K562 (cell line): Measurements from ENCODE around the gene COL16A1. TPM values are rescaled to one million over a fixed set of nuclear protein-coding genes. Genes with fewer than 3 reads are reported as not detected.

Source experiments
- ATAC-seq: fragments of 200-7000 bp; cut with Tn5 transposase; 3 replicates; pipeline ENCODE4 v1.9.1; 2020; ENCODE audit warnings: moderate library complexity
- BruUV-seq: library from RNA; stranded (reverse); fragments of 400-500 nt; replicated peaks from 2 replicates; lab custom pipeline; 2021; lab: Mats Ljungman, UMichigan
- CTCF ChIA-PET: fragments of 300-600 bp; formaldehyde crosslinking; extraction: SDS; loops from one replicate; lab custom pipeline; 2021; ENCODE audit warnings: low intra/inter-chr PET ratio; lab: Yijun Ruan, JAX
- POLR2A ChIA-PET: fragments of 300-600, 350-650 bp; sonication (Branson Sonifier 250); formaldehyde crosslinking; extraction: SDS; loops from one replicate; lab custom pipeline; 2021; ENCODE audit warnings: antibody characterized with exemption, inconsistent platforms; lab: Yijun Ruan, JAX
- DNase-seq, 4 experiments: peaks; one replicate each; pipeline versions ENCODE4 v3.0.0 to v3.0.0-alpha.2; 2011 to 2018; ENCODE audit warnings: low spot score in 3 of 4, mixed read lengths in 3 of 4; ENCODE audit errors: extremely low read depth in 1 of 4
- FAIRE-seq: peaks from 2 replicates; lab custom pipeline; 2011; peaks lifted over from hg19 to GRCh38; lab: Jason Lieb, UNC
- H2AFZ ChIP-seq: 2 replicates; pipeline ENCODE4 v1.6.0; 2011; ENCODE audit warnings: low read depth, low read length, control low read depth, inconsistent platforms
- H3K27ac ChIP-seq: fragments of 200-600 bp; 3 replicates; pipeline ENCODE4 v1.8.0; 2011; ENCODE audit warnings: low read depth, mild to moderate bottlenecking, control low read depth, inconsistent platforms, low read length, moderate library complexity, mixed read lengths; ENCODE audit errors: extremely low read depth
- H3K27me3 ChIP-seq, 2 experiments: fragments of 300-600 bp in 1 of 2; 2 replicates in 1 of 2; 3 replicates in 1 of 2; pipeline versions ENCODE4 v1.6.0 to v1.8.0; 2011; ENCODE audit warnings: inconsistent platforms in 2 of 2, low read length in 2 of 2, mild to moderate bottlenecking in 1 of 2, mixed read lengths in 1 of 2, moderate library complexity in 1 of 2; ENCODE audit not compliant: control insufficient read depth in 2 of 2, insufficient read depth in 2 of 2
- H3K36me3 ChIP-seq: fragments of 300-600 bp; 3 replicates; pipeline ENCODE4 v1.8.0; 2011; ENCODE audit warnings: mild to moderate bottlenecking, low read length, inconsistent platforms; ENCODE audit not compliant: control insufficient read depth, insufficient read depth
- H3K4me1 ChIP-seq, 2 experiments: fragments of 200-600 bp in 1 of 2; replicated peaks in 1 of 2; 2 replicates in 1 of 2; 3 replicates in 1 of 2; pipeline versions ENCODE4 v1.5.1 to v1.8.0; 2011; ENCODE audit warnings: inconsistent platforms in 2 of 2, low read length in 2 of 2, mild to moderate bottlenecking in 1 of 2, mixed read lengths in 1 of 2, moderate library complexity in 1 of 2; ENCODE audit not compliant: control insufficient read depth in 2 of 2, insufficient read depth in 2 of 2
- H3K4me2 ChIP-seq: 2 replicates; pipeline ENCODE4 v1.6.1; 2011; ENCODE audit warnings: low read length, control low read depth, inconsistent platforms, mixed read lengths; ENCODE audit not compliant: insufficient read depth
- H3K4me3 ChIP-seq: fragments of 200-600 bp; sonication (generic), shearing (Covaris generic); 2 replicates; pipeline ENCODE4 v1.5.1; 2016; ENCODE audit warnings: control low read depth, inconsistent platforms
- H3K79me2 ChIP-seq: fragments of 200-600 bp; 3 replicates; pipeline ENCODE4 v1.8.0; 2011; ENCODE audit warnings: low read length, inconsistent platforms; ENCODE audit not compliant: control insufficient read depth, insufficient read depth
- H3K9ac ChIP-seq, 2 experiments: 2 replicates each; pipeline versions ENCODE4 v1.6.0 to v1.6.1; 2011; ENCODE audit warnings: low read depth in 2 of 2, low read length in 2 of 2, control low read depth in 1 of 2, inconsistent platforms in 1 of 2, mild to moderate bottlenecking in 1 of 2, mixed read lengths in 1 of 2; ENCODE audit not compliant: insufficient read depth in 1 of 2
- H3K9me1 ChIP-seq: one replicate; pipeline ENCODE4 v1.6.0; 2011; ENCODE audit warnings: inconsistent platforms, mild to moderate bottlenecking, low read length, moderate library complexity; ENCODE audit not compliant: control insufficient read depth, insufficient read depth
- H3K9me3 ChIP-seq: replicated peaks from 2 replicates; pipeline ENCODE4 v1.5.1; 2011; ENCODE audit warnings: low read depth, low read length, inconsistent platforms; ENCODE audit not compliant: control insufficient read depth, insufficient read depth
- H4K20me1 ChIP-seq: replicated peaks from 2 replicates; pipeline ENCODE4 v1.6.1; 2011; ENCODE audit warnings: low read length, inconsistent platforms, mixed read lengths; ENCODE audit not compliant: control insufficient read depth, insufficient read depth
- BHLHE40 ChIP-seq: IDR thresholded peaks from 2 replicates; pipeline ENCODE4 v1.6.1; 2011; ENCODE audit warnings: low read length, improper control_type of control experiment
- E2F6 ChIP-seq, 2 experiments: IDR thresholded peaks; 2 replicates each; pipeline ENCODE4 v1.6.1; 2011; ENCODE audit warnings: borderline replicate concordance in 1 of 2, control low read depth in 1 of 2, low read depth in 1 of 2, low read length in 1 of 2, mild to moderate bottlenecking in 1 of 2, mixed read lengths in 1 of 2, moderate library complexity in 1 of 2; ENCODE audit not compliant: insufficient read depth in 1 of 2, insufficient read length in 1 of 2, poor library complexity in 1 of 2, severe bottlenecking in 1 of 2; ENCODE audit errors: extremely low read depth in 1 of 2
- FOS ChIP-seq: IDR thresholded peaks from 3 replicates; pipeline ENCODE4 v1.6.1; 2011; ENCODE audit not compliant: insufficient read length; ENCODE audit errors: extremely low read depth
- HDAC1 ChIP-seq, 2 experiments: fragments of 450-650 bp; IDR thresholded peaks; 2 replicates each; pipeline ENCODE4 v1.6.1; 2016 to 2017; ENCODE audit warnings: inconsistent platforms in 1 of 2, mild to moderate bottlenecking in 1 of 2, moderate library complexity in 1 of 2
- LARP7 ChIP-seq: fragments of 450-650 bp; IDR thresholded peaks from 2 replicates; pipeline ENCODE4 v1.6.1; 2016
- MAX ChIP-seq: sonication (generic); formaldehyde crosslinking; IDR thresholded peaks from 2 replicates; pipeline ENCODE4 v1.9.0; 2022; ENCODE audit warnings: mild to moderate bottlenecking, missing genetic modification reagents
- NFE2L1 ChIP-seq: fragments of 450-650 bp; IDR thresholded peaks from 2 replicates; pipeline ENCODE4 v1.6.1; 2016; ENCODE audit warnings: missing genetic modification characterization, low read depth, mild to moderate bottlenecking, missing compliant biosample characterization, moderate library complexity, borderline replicate concordance
- RAD21 ChIP-seq, 2 experiments: fragments of 250-450 bp in 1 of 2; fragments of 450-650 bp in 1 of 2; sonication (Bioruptor Pico) in 1 of 2; formaldehyde crosslinking in 1 of 2; IDR thresholded peaks in 1 of 2; conservative IDR thresholded peaks in 1 of 2; 2 replicates each; pipeline versions ENCODE4 v1.4.0 to v1.8.0; 2020 to 2022; ENCODE audit warnings: mild to moderate bottlenecking in 2 of 2, moderate library complexity in 1 of 2
- TEAD4 ChIP-seq, 2 experiments: sonication (generic) in 1 of 2; formaldehyde crosslinking in 1 of 2; IDR thresholded peaks; 2 replicates each; pipeline versions ENCODE4 v1.6.1 to v1.8.0; 2012 to 2022; ENCODE audit warnings: borderline replicate concordance in 1 of 2, inconsistent platforms in 1 of 2, low read length in 1 of 2, mild to moderate bottlenecking in 1 of 2, missing genetic modification reagents in 1 of 2
- ZNF224 ChIP-seq: sonication (generic); formaldehyde crosslinking; IDR thresholded peaks from 2 replicates; pipeline ENCODE4 v1.8.0; 2022; ENCODE audit warnings: mild to moderate bottlenecking, missing genetic modification reagents
- ZNF253 ChIP-seq: fragments of 250-450 bp; sonication (Bioruptor Pico); conservative IDR thresholded peaks from 2 replicates; pipeline ENCODE4 v1.6.1; 2021; ENCODE audit warnings: mild to moderate bottlenecking
- ZNF589 ChIP-seq: fragments of 200-800 bp; sonication (Bioruptor generic); IDR thresholded peaks from 2 replicates; pipeline ENCODE4 v1.6.1; 2016; ENCODE audit warnings: low read depth, missing genetic modification characterization, missing compliant biosample characterization
- WGBS: fragments of 100-300 bp; shearing (Covaris generic); methylation state at CpG from one replicate; pipeline ENCODE4 v1.1.6; 2016; ENCODE audit warnings: low coverage, mixed read lengths; ENCODE audit not compliant: insufficient coverage; ENCODE audit errors: missing lambda C conversion rate; 5-methylcytosine and 5-hydroxymethylcytosine counted together
- in situ Hi-C: fragments of 300-500 bp; cut with MboI; formaldehyde crosslinking; loops from 4 replicates; pipeline ENCODE4 v1.15.0; 2018; ENCODE audit warnings: inconsistent platforms, mixed read lengths
- intact Hi-C: fragments of 100-400 bp; cut with micrococcal nuclease; formaldehyde crosslinking; loops from 2 replicates; pipeline ENCODE4 v1.14.2; 2022
- polyA plus RNA-seq, 8 experiments: library from polyadenylated mRNA; depleted of rRNA in 4 of 8; stranded (reverse) in 5 of 8; unstranded in 3 of 8; fragments of >200 nt; fragmentation: Nextera tagmentation in 2 of 8; fragmentation: Illumina TruSeq in 1 of 8; extraction: Ambion mirVana in 2 of 8; extraction: Trizol in 1 of 8; gene quantifications; 2 replicates each; pipeline versions ENCODE4 v1.2.1 to v1.2.3, GENCODE V29; 2011 to 2014; ENCODE audit warnings: inconsistent platforms in 1 of 8, missing spikeins in 1 of 8
- total RNA-seq, 7 experiments: library from RNA; depleted of rRNA in 6 of 7; stranded (reverse); fragments of >200 nt in 6 of 7; fragmentation: Illumina TruSeq in 2 of 7; extraction: Trizol in 2 of 7; gene quantifications; 2 replicates each; pipeline versions ENCODE4 v1.2.1 to v1.2.3, GENCODE V29; 2011 to 2021; ENCODE audit warnings: low replicate concordance in 1 of 7
- TF ChIP-seq, protein P1 (sequence below), 2 experiments: fragments of 450-650 bp; IDR thresholded peaks; 2 replicates each; pipeline ENCODE4 v1.6.1; 2016
- TF ChIP-seq, protein P2 (sequence below): sonication (generic); formaldehyde crosslinking; IDR thresholded peaks from 2 replicates; pipeline ENCODE4 v1.9.0; 2022; ENCODE audit warnings: mild to moderate bottlenecking, missing genetic modification reagents

Gene COL16A1
- total and polyA plus RNA-seq, 9 of the 15 experiments (the other 6 are each of a cell fraction or from before 2014, with no cell fraction given), result 0.11 to 0.60 (median 0.11) TPM; not detected in 6

GRCh38 chr1:31702836-31703404, 897 bp downstream of the COL16A1 start:
- H3K4me1 ChIP-seq, result peaks cover 14 to 31% of the 10 kb centered on the region in 2 experiments
- in situ Hi-C loops (no loop called here), intact Hi-C loops (no loop called here)
- H3K4me3 ChIP-seq, result no peak overlapping the region
- TF ChIP-seq NFE2L1 (tag) (no peak), ZNF589 (CRISPR knock-in tag) (no peak), RAD21 (CRISPR knock-in tag; conservative IDR thresholded peaks at IDR 0.05 in 1 of 2, IDR thresholded peaks at IDR 0.05 in 1 of 2) (no peak), FOS (no peak), MAX (0 out of 2 replicates have a peak, but pooled peaks have one; percentile 21), BHLHE40 (peak; percentile 71), LARP7 (no peak), HDAC1 (IDR thresholded peaks at IDR 0.05) (no peak), TEAD4 (IDR thresholded peaks at IDR 0.05; ENCODE audit: low read length) (no peak), TEAD4 (CRISPR knock-in tag; IDR thresholded peaks at IDR 0.05; ENCODE audit: borderline replicate concordance) (no peak), ZNF253 (CRISPR knock-in tag) (no peak), ZNF224 (CRISPR knock-in tag) (no peak), E2F6 (IDR thresholded peaks at IDR 0.05; ENCODE audit: borderline replicate concordance in 1 of 2, extremely low read depth in 1 of 2, insufficient read depth in 1 of 2, insufficient read length in 1 of 2, low read depth in 1 of 2, low read length in 1 of 2, poor library complexity in 1 of 2, severe bottlenecking in 1 of 2) (no peak)
- TF ChIP-seq, protein P1, sequence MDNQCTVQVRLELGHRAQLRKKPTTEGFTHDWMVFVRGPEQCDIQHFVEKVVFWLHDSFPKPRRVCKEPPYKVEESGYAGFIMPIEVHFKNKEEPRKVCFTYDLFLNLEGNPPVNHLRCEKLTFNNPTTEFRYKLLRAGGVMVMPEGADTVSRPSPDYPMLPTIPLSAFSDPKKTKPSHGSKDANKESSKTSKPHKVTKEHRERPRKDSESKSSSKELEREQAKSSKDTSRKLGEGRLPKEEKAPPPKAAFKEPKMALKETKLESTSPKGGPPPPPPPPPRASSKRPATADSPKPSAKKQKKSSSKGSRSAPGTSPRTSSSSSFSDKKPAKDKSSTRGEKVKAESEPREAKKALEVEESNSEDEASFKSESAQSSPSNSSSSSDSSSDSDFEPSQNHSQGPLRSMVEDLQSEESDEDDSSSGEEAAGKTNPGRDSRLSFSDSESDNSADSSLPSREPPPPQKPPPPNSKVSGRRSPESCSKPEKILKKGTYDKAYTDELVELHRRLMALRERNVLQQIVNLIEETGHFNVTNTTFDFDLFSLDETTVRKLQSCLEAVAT (IDR thresholded peaks at IDR 0.05), result peak in 1 of 2 experiments; percentile 55; a peak in 1 of 4 replicates
- TF ChIP-seq, protein P2, sequence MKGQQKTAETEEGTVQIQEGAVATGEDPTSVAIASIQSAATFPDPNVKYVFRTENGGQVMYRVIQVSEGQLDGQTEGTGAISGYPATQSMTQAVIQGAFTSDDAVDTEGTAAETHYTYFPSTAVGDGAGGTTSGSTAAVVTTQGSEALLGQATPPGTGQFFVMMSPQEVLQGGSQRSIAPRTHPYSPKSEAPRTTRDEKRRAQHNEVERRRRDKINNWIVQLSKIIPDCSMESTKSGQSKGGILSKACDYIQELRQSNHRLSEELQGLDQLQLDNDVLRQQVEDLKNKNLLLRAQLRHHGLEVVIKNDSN, result 0 out of 2 replicates have a peak, but pooled peaks have one; percentile 20
- no peaks in the 10 kb centered on the region for H3K79me2 ChIP-seq
- no peaks in the 10 kb centered on the region for H3K36me3 ChIP-seq
- no peaks in the 10 kb centered on the region for H3K9me3 ChIP-seq
- H3K9ac ChIP-seq, result no peak overlapping the region
- WGBS, result 11% methylated on average over 8 of the region's 8 CpGs
- H3K27ac ChIP-seq, result no peak overlapping the region
- peaks cover 10 to 58% of the 10 kb centered on the region in 2 experiments; a peak in 4 of 5 replicates for H3K27me3 ChIP-seq
- H3K9me1 ChIP-seq, result no peaks in the 10 kb centered on the region
- no peak overlapping the region for H3K4me2 ChIP-seq
- FAIRE-seq (no peak), ATAC-seq (no peak), DNase-seq (no peak)
- BruUV-seq, result no TSS peak
- no peaks in the 10 kb centered on the region for H4K20me1 ChIP-seq
- POLR2A ChIA-PET, result interaction anchor here (0.6 to 3.1 kb wide), 3 partner anchors 9 to 86 kb away, joined by 3 to 13 read pairs (median 3); no protein-coding TSS in a partner anchor
- CTCF ChIA-PET, result no interaction called here
- no peak overlapping the region for H2AFZ ChIP-seq
